Stomach (tissue), 9 donors: Measurements from ENCODE around the gene NDFIP2. TPM values are rescaled to one million over a fixed set of nuclear protein-coding genes. Genes with fewer than 3 reads are reported as not detected.

ENCODE experiments used
- DNase-seq, 2 donors: peaks; one replicate each; pipeline versions ENCODE4 v3.0.0 to v3.0.0-alpha.2; 2013 to 2019
- H3K27ac ChIP-seq, 5 donors: fragments of 200-600 bp in 4 of 5; sonication (generic) in 4 of 5; one replicate each; pipeline ENCODE4 v1.5.1; 2013 to 2019; ENCODE audit warnings: mild to moderate bottlenecking in 1 of 5, moderate library complexity in 1 of 5
- H3K27me3 ChIP-seq, 3 donors: fragments of 200-600 bp; sonication (generic); one replicate each; pipeline ENCODE4 v1.5.1; 2017 to 2019; ENCODE audit warnings: mixed run types in 1 of 3
- H3K36me3 ChIP-seq, 4 donors: fragments of 200-600 bp; sonication (generic); 1 replicate in 3 of 4; 2 replicates in 1 of 4; pipeline ENCODE4 v1.5.1; 2016 to 2019
- H3K4me1 ChIP-seq, 4 donors: fragments of 200-600 bp; sonication (generic); one replicate each; pipeline ENCODE4 v1.5.1; 2016 to 2019
- H3K4me3 ChIP-seq, 4 donors: fragments of 200-600 bp; sonication (generic) in 3 of 4; one replicate each; pipeline ENCODE4 v1.5.1; 2016 to 2019; ENCODE audit warnings: mild to moderate bottlenecking in 1 of 4
- H3K9me3 ChIP-seq, 4 donors: fragments of 200-600 bp; sonication (generic); one replicate each; pipeline ENCODE4 v1.5.1; 2016 to 2019
- EP300 ChIP-seq: sonication (generic); formaldehyde crosslinking; IDR thresholded peaks from one replicate; pipeline ENCODE4 v1.6.1; 2017; ENCODE audit warnings: antibody characterized with exemption
- POLR2A ChIP-seq, 4 donors: fragments of 450-650 bp; IDR thresholded peaks; one replicate each; pipeline ENCODE4 v1.6.1; 2016; ENCODE audit warnings: antibody characterized with exemption in 4 of 4, control low read depth in 2 of 4, mild to moderate bottlenecking in 1 of 4, moderate library complexity in 1 of 4
- POLR2AphosphoS5 ChIP-seq, 3 donors: sonication (generic); formaldehyde crosslinking; IDR thresholded peaks; one replicate each; pipeline ENCODE4 v1.6.1; 2016; ENCODE audit warnings: antibody characterized with exemption in 3 of 3
- WGBS, 5 donors: extraction: QIAGEN DNeasy Blood & Tissue Kit in 3 of 5; methylation state at CpG; one replicate each; pipeline versions ENCODE4 v1.1.5 to v1.1.7; 2013 to 2018; 5-methylcytosine and 5-hydroxymethylcytosine counted together
- intact Hi-C: fragments of 100-400 bp; cut with DNase I; formaldehyde crosslinking; loops from one replicate; pipeline ENCODE4 v1.15.1; 2023; ENCODE audit warnings: low total_unique reads
- polyA plus RNA-seq, 3 donors: library from polyadenylated mRNA; stranded (reverse); fragments of 200-250 nt; gene quantifications; one replicate each; pipeline ENCODE4 v1.2.3, GENCODE V29; 2013
- total RNA-seq, 5 donors: library from RNA; depleted of rRNA; stranded (reverse); fragments of >200 nt; gene quantifications; one replicate each; pipeline versions ENCODE4 v1.1.0 to v1.2.3, GENCODE V29; 2014 to 2016
- TF ChIP-seq, protein P1 (sequence below), 7 experiments: fragments of 450-650 bp in 4 of 7; fragments of 200-600 bp in 3 of 7; sonication (generic) in 3 of 7; IDR thresholded peaks; one replicate each; pipeline ENCODE4 v1.5.1; 2016 to 2019; ENCODE audit warnings: antibody characterized with exemption in 7 of 7, control low read depth in 2 of 7, mild to moderate bottlenecking in 1 of 7
- donor health status: healthy with polysubstance abuse.
- donor health status: Bipolar disorder and iron deficiency.
- donor health status: healthy.

NDFIP2 gene
- total and polyA plus RNA-seq, 8 donors: 2.9 to 56.5 (median 14.7) TPM

GRCh38 chr13:79455331-79455730 is 25.6 kb upstream of the NDFIP2 start:
- no peak overlapping the region for H3K27ac ChIP-seq
- no peaks in the 10 kb centered on the region for H3K36me3 ChIP-seq
- intact Hi-C loops: no loop called here
- DNase-seq: no peak
- H3K4me1 ChIP-seq: no peaks in the 10 kb centered on the region
- no peaks in the 10 kb centered on the region for H3K27me3 ChIP-seq
- no peak overlapping the region for H3K4me3 ChIP-seq
- TF ChIP-seq, protein P1, sequence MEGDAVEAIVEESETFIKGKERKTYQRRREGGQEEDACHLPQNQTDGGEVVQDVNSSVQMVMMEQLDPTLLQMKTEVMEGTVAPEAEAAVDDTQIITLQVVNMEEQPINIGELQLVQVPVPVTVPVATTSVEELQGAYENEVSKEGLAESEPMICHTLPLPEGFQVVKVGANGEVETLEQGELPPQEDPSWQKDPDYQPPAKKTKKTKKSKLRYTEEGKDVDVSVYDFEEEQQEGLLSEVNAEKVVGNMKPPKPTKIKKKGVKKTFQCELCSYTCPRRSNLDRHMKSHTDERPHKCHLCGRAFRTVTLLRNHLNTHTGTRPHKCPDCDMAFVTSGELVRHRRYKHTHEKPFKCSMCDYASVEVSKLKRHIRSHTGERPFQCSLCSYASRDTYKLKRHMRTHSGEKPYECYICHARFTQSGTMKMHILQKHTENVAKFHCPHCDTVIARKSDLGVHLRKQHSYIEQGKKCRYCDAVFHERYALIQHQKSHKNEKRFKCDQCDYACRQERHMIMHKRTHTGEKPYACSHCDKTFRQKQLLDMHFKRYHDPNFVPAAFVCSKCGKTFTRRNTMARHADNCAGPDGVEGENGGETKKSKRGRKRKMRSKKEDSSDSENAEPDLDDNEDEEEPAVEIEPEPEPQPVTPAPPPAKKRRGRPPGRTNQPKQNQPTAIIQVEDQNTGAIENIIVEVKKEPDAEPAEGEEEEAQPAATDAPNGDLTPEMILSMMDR (IDR thresholded peaks at IDR 0.05): no peak
- TF ChIP-seq EP300 (no peak), POLR2AphosphoS5 (IDR thresholded peaks at IDR 0.05) (no peak), POLR2A (IDR thresholded peaks at IDR 0.05) (no peak)
- WGBS, 5 donors: 90 to 96% (median 95%) methylated on average over 7 of the region's 7 CpGs
- no peaks in the 10 kb centered on the region for H3K9me3 ChIP-seq

- Histone ChIP-seq H3K36me3 (no peaks in the 10 kb centered on the region), H3K4me3 (no peak overlapping the region), H3K4me1 (no peaks in the 10 kb centered on the region), H3K27me3 (no peaks in the 10 kb centered on the region), H3K27ac (no peak overlapping the region), H3K9me3 (no peaks in the 10 kb centered on the region)
- no peak for DNase-seq
- WGBS, 5 donors: 81 to 94% (median 92%) methylated on average over 1 of the region's 1 CpG
- TF ChIP-seq, protein P1 (IDR thresholded peaks at IDR 0.05): no peak
- TF ChIP-seq EP300 (no peak), POLR2A (IDR thresholded peaks at IDR 0.05) (no peak), POLR2AphosphoS5 (IDR thresholded peaks at IDR 0.05) (no peak)
- intact Hi-C loops: no loop called here
Observed at GRCh38 chr13:79456051-79456450, 24.9 kb upstream of the NDFIP2 start.

DNA sequence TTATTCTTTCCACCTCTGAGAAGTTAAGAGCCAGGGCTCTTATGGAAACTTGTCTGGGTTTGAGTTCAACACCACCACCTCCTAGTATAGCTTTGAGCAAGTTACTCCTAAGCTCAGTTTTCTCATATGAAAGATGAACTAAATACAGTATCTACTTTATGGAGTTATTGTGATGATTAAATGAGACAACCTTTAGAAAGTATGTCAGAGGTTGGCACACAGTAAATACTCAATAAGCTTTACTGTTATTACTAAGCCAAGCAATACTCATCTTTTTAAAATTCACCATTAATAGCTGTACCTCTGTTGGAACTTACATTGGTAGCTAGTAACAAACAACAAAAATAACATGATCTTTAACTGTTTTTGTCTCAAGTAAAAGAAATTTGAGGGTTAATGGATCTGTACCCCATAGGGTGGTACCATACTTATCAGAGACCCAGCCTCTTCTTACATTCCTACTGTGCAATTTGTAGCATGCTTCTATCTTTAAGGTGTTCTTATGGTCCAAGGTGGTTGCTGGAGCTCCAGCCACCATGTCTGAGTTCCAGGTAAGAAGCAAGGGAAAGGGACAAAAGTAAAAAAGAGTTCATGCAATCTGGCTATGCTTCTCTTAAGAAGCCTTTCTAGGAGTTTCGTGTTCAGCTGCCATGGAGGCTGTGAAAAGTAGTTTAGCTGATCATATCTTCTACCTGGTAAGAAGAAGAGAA is 24.1 kb upstream of the NDFIP2 start:
- 75 to 94% (median 86%) methylated on average over 1 of the region's 1 CpG for WGBS, 5 donors
- Histone ChIP-seq H3K36me3 (no peaks in the 10 kb centered on the region), H3K4me3 (no peak overlapping the region), H3K9me3 (no peaks in the 10 kb centered on the region), H3K4me1 (no peaks in the 10 kb centered on the region), H3K27me3 (no peaks in the 10 kb centered on the region), H3K27ac (no peak overlapping the region)
- no peak for DNase-seq
- no peak for TF ChIP-seq POLR2A (IDR thresholded peaks at IDR 0.05)
- TF ChIP-seq, protein P1 (IDR thresholded peaks at IDR 0.05): no peak
- no peak for TF ChIP-seq EP300
- TF ChIP-seq POLR2AphosphoS5 (IDR thresholded peaks at IDR 0.05): no peak
- intact Hi-C loops: no loop called here

DNA sequence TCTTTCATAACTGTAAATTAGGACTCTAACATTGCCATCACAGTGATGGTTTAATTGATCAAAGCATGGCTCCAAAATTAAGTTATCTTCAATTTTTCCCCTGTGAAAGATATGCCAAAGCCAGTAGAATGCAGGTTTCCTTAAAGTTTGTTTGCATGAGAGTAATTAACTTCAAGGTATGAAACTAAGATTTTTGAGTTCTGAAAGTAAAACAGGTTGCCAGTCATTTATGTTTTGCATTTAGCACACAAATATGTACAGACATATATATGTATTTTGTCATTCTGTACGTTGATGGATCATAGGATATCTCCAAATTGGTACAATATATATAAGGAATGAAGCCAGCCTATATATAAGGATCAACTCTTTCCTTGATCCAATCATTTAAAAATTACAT is 23.6 kb upstream of the NDFIP2 start:
- intact Hi-C loops: no loop called here
- no peaks in the 10 kb centered on the region for H3K4me1 ChIP-seq
- no peaks in the 10 kb centered on the region for H3K36me3 ChIP-seq
- TF ChIP-seq EP300: no peak
- TF ChIP-seq, protein P1 (IDR thresholded peaks at IDR 0.05): no peak
- TF ChIP-seq POLR2AphosphoS5 (IDR thresholded peaks at IDR 0.05): no peak
- TF ChIP-seq POLR2A (IDR thresholded peaks at IDR 0.05): no peak
- no peaks in the 10 kb centered on the region for H3K27me3 ChIP-seq
- DNase-seq: no peak
- no peak overlapping the region for H3K27ac ChIP-seq
- H3K9me3 ChIP-seq: no peaks in the 10 kb centered on the region
- 65 to 83% (median 71%) methylated on average over 1 of the region's 1 CpG for WGBS, 5 donors
- H3K4me3 ChIP-seq: no peak overlapping the region
